HCT116 (cell line): ENCODE results near the gene LTC4S. TPM values are rescaled to one million over a fixed set of nuclear protein-coding genes. Genes with fewer than 3 reads are reported as not detected.

ENCODE experiments used
- ATAC-seq: fragments of 200-7000 bp; cut with Tn5 transposase; 2 replicates; pipeline ENCODE4 v1.9.1; 2020; ENCODE audit warnings: mild to moderate bottlenecking, moderate library complexity
- BruUV-seq: library from RNA; stranded (reverse); fragments of 400-500 nt; replicated peaks from 2 replicates; lab custom pipeline; 2021; lab: Mats Ljungman, UMichigan
- CTCF ChIA-PET: fragments of 300-600 bp; sonication (Branson Sonifier 250); formaldehyde crosslinking; loops from one replicate; lab custom pipeline; 2021; ENCODE audit warnings: antibody characterized with exemption; lab: Charles Lee
- POLR2A ChIA-PET: fragments of 300-600, 350-600 bp; sonication (Branson Sonifier 250); formaldehyde crosslinking; loops from one replicate; lab custom pipeline; 2021; ENCODE audit warnings: antibody characterized with exemption; lab: Charles Lee
- RAD21 ChIA-PET, 2 experiments: fragments of 300-600 bp; sonication (Branson Sonifier 250); formaldehyde crosslinking; loops; one replicate each; lab custom pipeline; 2023; ENCODE audit warnings: low total read pairs in 2 of 2; ENCODE audit not compliant: uncharacterized antibody in 2 of 2, unreplicated experiment in 2 of 2, low non-redundant PET in 1 of 2; lab: Charles Lee
- DNase-seq: peaks from one replicate; pipeline ENCODE4 v3.0.0-alpha.2; 2010; ENCODE audit warnings: low read depth, low spot score
- H2AFZ ChIP-seq: fragments of 200-600 bp; shearing (Covaris generic), sonication (generic); 2 replicates; pipeline ENCODE4 v1.6.1; 2017; ENCODE audit warnings: low read depth, mixed run types, mixed read lengths, antibody characterized with exemption, low read length; ENCODE audit not compliant: poor library complexity, severe bottlenecking
- H3K27ac ChIP-seq: 2 replicates; pipeline ENCODE4 v1.5.1; 2012; ENCODE audit warnings: low read depth, low read length
- H3K27me3 ChIP-seq: fragments of 200-600 bp; sonication (generic); 2 replicates; pipeline ENCODE4 v1.6.1; 2016; ENCODE audit warnings: mixed run types, low read length, mixed read lengths; ENCODE audit not compliant: insufficient read depth
- H3K36me3 ChIP-seq, 2 experiments: fragments of 200-500 bp in 1 of 2; fragments of 200-600 bp in 1 of 2; sonication (Bioruptor generic) in 1 of 2; sonication (generic) in 1 of 2; 2 replicates each; pipeline versions ENCODE4 v1.5.1 to v1.6.1; 2014 to 2016; ENCODE audit warnings: low read length in 2 of 2, inconsistent platforms in 1 of 2, mixed read lengths in 1 of 2, mixed run types in 1 of 2; ENCODE audit not compliant: insufficient read depth in 2 of 2, control insufficient read depth in 1 of 2
- H3K4me1 ChIP-seq, 2 experiments: fragments of 200-600 bp in 1 of 2; sonication (generic) in 1 of 2; 2 replicates each; pipeline versions ENCODE4 v1.5.1 to v1.6.1; 2012 to 2017; ENCODE audit warnings: low read length in 2 of 2, inconsistent platforms in 1 of 2, mild to moderate bottlenecking in 1 of 2, mixed read lengths in 1 of 2, mixed run types in 1 of 2, moderate library complexity in 1 of 2; ENCODE audit not compliant: insufficient read depth in 2 of 2, control insufficient read depth in 1 of 2
- H3K4me2 ChIP-seq: fragments of 200-600 bp; sonication (generic); 2 replicates; pipeline ENCODE4 v1.6.1; 2017; ENCODE audit warnings: mixed run types, low read length, mixed read lengths
- H3K4me3 ChIP-seq, 2 experiments: fragments of 200-600 bp in 1 of 2; sonication (generic) in 1 of 2; replicated peaks in 1 of 2; 2 replicates each; pipeline ENCODE4 v1.5.1; 2011 to 2016; ENCODE audit warnings: low read length in 2 of 2, control low read depth in 1 of 2, low read depth in 1 of 2, mild to moderate bottlenecking in 1 of 2, mixed read lengths in 1 of 2, mixed run types in 1 of 2
- H3K79me2 ChIP-seq: fragments of 200-600 bp; sonication (generic); 2 replicates; pipeline ENCODE4 v1.6.1; 2017; ENCODE audit warnings: mild to moderate bottlenecking, mixed run types, low read length, moderate library complexity, mixed read lengths; ENCODE audit not compliant: insufficient read depth
- H3K9ac ChIP-seq: fragments of 200-600 bp; sonication (generic); 2 replicates; pipeline ENCODE4 v1.6.1; 2016; ENCODE audit warnings: low read length, mixed read lengths
- H3K9me2 ChIP-seq: fragments of 200-600 bp; sonication (generic), shearing (Covaris generic); 2 replicates; pipeline ENCODE4 v1.6.1; 2017; ENCODE audit warnings: mixed run types, mild to moderate bottlenecking, moderate library complexity; ENCODE audit not compliant: insufficient read depth
- H3K9me3 ChIP-seq, 2 experiments: fragments of 200-500 bp in 1 of 2; fragments of 200-600 bp in 1 of 2; sonication (Bioruptor generic) in 1 of 2; sonication (generic) in 1 of 2; 2 replicates each; pipeline ENCODE4 v1.6.1; 2014 to 2017; ENCODE audit warnings: low read length in 2 of 2, mixed read lengths in 2 of 2, inconsistent platforms in 1 of 2, low read depth in 1 of 2, mild to moderate bottlenecking in 1 of 2, mixed run types in 1 of 2, moderate library complexity in 1 of 2; ENCODE audit not compliant: control insufficient read depth in 1 of 2, insufficient read depth in 1 of 2
- H4K20me1 ChIP-seq: fragments of 200-600 bp; sonication (generic), shearing (Covaris generic); 2 replicates; pipeline ENCODE4 v1.6.1; 2017; ENCODE audit warnings: mixed run types, mild to moderate bottlenecking, moderate library complexity; ENCODE audit not compliant: insufficient read depth
- CBX3 ChIP-seq: IDR thresholded peaks from 2 replicates; pipeline ENCODE4 v1.6.1; 2012; ENCODE audit warnings: low read depth
- CEBPB ChIP-seq: IDR thresholded peaks from 2 replicates; pipeline ENCODE4 v1.6.1; 2012; ENCODE audit warnings: low read depth
- EGR1 ChIP-seq: IDR thresholded peaks from 2 replicates; pipeline ENCODE4 v1.6.1; 2012; ENCODE audit warnings: low read depth
- ELF1 ChIP-seq: IDR thresholded peaks from 2 replicates; pipeline ENCODE4 v1.6.1; 2012; ENCODE audit warnings: low read depth, borderline replicate concordance
- EZH2phosphoT487 ChIP-seq: fragments of 200-600 bp; IDR thresholded peaks from 2 replicates; pipeline ENCODE4 v1.6.1; 2018; ENCODE audit warnings: antibody characterized with exemption, borderline replicate concordance
- JUND ChIP-seq: IDR thresholded peaks from 2 replicates; pipeline ENCODE4 v1.6.1; 2012
- POLR2A ChIP-seq: IDR thresholded peaks from 2 replicates; pipeline ENCODE4 v1.7.0; 2011; ENCODE audit warnings: borderline replicate concordance; ENCODE audit not compliant: insufficient read depth, insufficient read length; ENCODE audit errors: extremely low read depth
- POLR2AphosphoS5 ChIP-seq: IDR thresholded peaks from 2 replicates; pipeline ENCODE4 v1.6.1; 2011; ENCODE audit warnings: mild to moderate bottlenecking, low read depth, low read length, moderate library complexity
- SIN3A ChIP-seq: IDR thresholded peaks from 2 replicates; pipeline ENCODE4 v1.6.1; 2012; ENCODE audit warnings: low read depth
- SRF ChIP-seq: IDR thresholded peaks from 2 replicates; pipeline ENCODE4 v1.6.1; 2012; ENCODE audit warnings: low read depth
- YY1 ChIP-seq: IDR thresholded peaks from 2 replicates; pipeline ENCODE4 v1.6.1; 2011; ENCODE audit warnings: low read length, low read depth, moderate library complexity, mild to moderate bottlenecking; ENCODE audit not compliant: insufficient replicate concordance; ENCODE audit errors: extremely low read depth
- ZFX ChIP-seq: fragments of 450-650 bp; IDR thresholded peaks from 2 replicates; pipeline ENCODE4 v1.6.1; 2017
- ZNF274 ChIP-seq: fragments of 200-500 bp; sonication (Bioruptor generic); IDR thresholded peaks from 2 replicates; pipeline ENCODE4 v1.6.1; 2014; ENCODE audit warnings: mild to moderate bottlenecking, low read depth, low read length, inconsistent platforms
- intact Hi-C: fragments of 100-400 bp; cut with micrococcal nuclease; formaldehyde crosslinking; loops from 2 replicates; pipeline ENCODE4 v1.10.0; 2022
- total RNA-seq: library from RNA; stranded (reverse); gene quantifications from one replicate; pipeline ENCODE4 v1.2.1, GENCODE V29; 2021; ENCODE audit not compliant: unreplicated experiment
- TF ChIP-seq, protein P1 (sequence below): IDR thresholded peaks from 2 replicates; pipeline ENCODE4 v1.6.1; 2012; ENCODE audit warnings: low read depth
- TF ChIP-seq, protein P2 (sequence below): IDR thresholded peaks from 2 replicates; pipeline ENCODE4 v1.6.1; 2011; ENCODE audit warnings: mild to moderate bottlenecking, low read length, moderate library complexity; ENCODE audit not compliant: insufficient replicate concordance; ENCODE audit errors: extremely low read depth
- TF ChIP-seq, protein P3 (sequence below): IDR thresholded peaks from 2 replicates; pipeline ENCODE4 v1.6.1; 2012
- TF ChIP-seq, protein P4 (sequence below), 3 experiments: fragments of 200-600 bp in 1 of 3; sonication (generic) in 1 of 3; IDR thresholded peaks in 2 of 3; conservative IDR thresholded peaks in 1 of 3; 2 replicates each; pipeline ENCODE4 v1.5.1; 2012 to 2017; ENCODE audit warnings: low read depth in 2 of 3, low read length in 2 of 3, antibody characterized with exemption in 1 of 3, borderline replicate concordance in 1 of 3, control low read depth in 1 of 3, mild to moderate bottlenecking in 1 of 3, mixed read lengths in 1 of 3, mixed run types in 1 of 3, moderate library complexity in 1 of 3; ENCODE audit not compliant: insufficient read depth in 1 of 3

LTC4S gene
- total RNA-seq, 1 experiment from 2014 or later: 5.0 TPM

DNA sequence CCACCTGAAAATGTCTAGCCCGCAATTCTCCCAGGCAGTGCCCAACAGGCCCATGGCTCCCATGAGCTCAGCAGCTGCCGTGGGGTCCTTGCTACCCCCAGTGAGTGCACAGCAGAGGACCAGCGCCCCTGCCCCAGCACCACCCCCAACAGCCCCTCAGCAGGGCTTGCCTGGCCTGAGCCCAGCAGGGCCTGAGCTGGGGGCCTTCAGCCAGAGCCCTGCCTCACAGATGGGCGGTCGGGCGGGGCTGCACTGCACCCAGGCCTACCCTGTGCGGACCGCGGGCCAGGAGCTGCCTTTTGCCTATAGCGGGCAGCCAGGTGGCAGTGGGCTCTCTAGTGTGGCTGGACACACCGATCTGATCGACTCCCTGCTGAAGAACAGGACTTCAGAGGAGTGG, 19.3 kb upstream of the LTC4S start:
- no peaks in the 10 kb centered on the region for H4K20me1 ChIP-seq
- H3K79me2 ChIP-seq: no peaks in the 10 kb centered on the region
- H3K27me3 ChIP-seq: no peaks in the 10 kb centered on the region
- H3K4me1 ChIP-seq: no peaks in the 10 kb centered on the region
- DNase-seq (no peak), ATAC-seq (no peak)
- no peak overlapping the region for H3K4me2 ChIP-seq
- intact Hi-C loops: no loop called here
- ChIA-PET RAD21 (no interaction called here), CTCF (no interaction called here), POLR2A (no interaction called here)
- peaks cover 27 to 29% of the 10 kb centered on the region in 2 experiments; a peak in 2 of 4 replicates for H3K36me3 ChIP-seq
- no peaks in the 10 kb centered on the region for H3K9me3 ChIP-seq
- no peak overlapping the region for H3K9ac ChIP-seq
- TF ChIP-seq, protein P1, sequence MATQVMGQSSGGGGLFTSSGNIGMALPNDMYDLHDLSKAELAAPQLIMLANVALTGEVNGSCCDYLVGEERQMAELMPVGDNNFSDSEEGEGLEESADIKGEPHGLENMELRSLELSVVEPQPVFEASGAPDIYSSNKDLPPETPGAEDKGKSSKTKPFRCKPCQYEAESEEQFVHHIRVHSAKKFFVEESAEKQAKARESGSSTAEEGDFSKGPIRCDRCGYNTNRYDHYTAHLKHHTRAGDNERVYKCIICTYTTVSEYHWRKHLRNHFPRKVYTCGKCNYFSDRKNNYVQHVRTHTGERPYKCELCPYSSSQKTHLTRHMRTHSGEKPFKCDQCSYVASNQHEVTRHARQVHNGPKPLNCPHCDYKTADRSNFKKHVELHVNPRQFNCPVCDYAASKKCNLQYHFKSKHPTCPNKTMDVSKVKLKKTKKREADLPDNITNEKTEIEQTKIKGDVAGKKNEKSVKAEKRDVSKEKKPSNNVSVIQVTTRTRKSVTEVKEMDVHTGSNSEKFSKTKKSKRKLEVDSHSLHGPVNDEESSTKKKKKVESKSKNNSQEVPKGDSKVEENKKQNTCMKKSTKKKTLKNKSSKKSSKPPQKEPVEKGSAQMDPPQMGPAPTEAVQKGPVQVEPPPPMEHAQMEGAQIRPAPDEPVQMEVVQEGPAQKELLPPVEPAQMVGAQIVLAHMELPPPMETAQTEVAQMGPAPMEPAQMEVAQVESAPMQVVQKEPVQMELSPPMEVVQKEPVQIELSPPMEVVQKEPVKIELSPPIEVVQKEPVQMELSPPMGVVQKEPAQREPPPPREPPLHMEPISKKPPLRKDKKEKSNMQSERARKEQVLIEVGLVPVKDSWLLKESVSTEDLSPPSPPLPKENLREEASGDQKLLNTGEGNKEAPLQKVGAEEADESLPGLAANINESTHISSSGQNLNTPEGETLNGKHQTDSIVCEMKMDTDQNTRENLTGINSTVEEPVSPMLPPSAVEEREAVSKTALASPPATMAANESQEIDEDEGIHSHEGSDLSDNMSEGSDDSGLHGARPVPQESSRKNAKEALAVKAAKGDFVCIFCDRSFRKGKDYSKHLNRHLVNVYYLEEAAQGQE: no peak
- no peak for TF ChIP-seq SIN3A
- TF ChIP-seq EZH2phosphoT487: no peak
- no peak for TF ChIP-seq ZNF274
- TF ChIP-seq, protein P2, sequence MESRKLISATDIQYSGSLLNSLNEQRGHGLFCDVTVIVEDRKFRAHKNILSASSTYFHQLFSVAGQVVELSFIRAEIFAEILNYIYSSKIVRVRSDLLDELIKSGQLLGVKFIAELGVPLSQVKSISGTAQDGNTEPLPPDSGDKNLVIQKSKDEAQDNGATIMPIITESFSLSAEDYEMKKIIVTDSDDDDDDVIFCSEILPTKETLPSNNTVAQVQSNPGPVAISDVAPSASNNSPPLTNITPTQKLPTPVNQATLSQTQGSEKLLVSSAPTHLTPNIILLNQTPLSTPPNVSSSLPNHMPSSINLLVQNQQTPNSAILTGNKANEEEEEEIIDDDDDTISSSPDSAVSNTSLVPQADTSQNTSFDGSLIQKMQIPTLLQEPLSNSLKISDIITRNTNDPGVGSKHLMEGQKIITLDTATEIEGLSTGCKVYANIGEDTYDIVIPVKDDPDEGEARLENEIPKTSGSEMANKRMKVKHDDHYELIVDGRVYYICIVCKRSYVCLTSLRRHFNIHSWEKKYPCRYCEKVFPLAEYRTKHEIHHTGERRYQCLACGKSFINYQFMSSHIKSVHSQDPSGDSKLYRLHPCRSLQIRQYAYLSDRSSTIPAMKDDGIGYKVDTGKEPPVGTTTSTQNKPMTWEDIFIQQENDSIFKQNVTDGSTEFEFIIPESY: no peak
- TF ChIP-seq ZFX: no peak
- TF ChIP-seq ELF1: no peak
- TF ChIP-seq, protein P3, sequence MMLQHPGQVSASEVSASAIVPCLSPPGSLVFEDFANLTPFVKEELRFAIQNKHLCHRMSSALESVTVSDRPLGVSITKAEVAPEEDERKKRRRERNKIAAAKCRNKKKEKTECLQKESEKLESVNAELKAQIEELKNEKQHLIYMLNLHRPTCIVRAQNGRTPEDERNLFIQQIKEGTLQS: no peak
- TF ChIP-seq CBX3: no peak
- TF ChIP-seq POLR2A: no peak
- TF ChIP-seq, protein P4, sequence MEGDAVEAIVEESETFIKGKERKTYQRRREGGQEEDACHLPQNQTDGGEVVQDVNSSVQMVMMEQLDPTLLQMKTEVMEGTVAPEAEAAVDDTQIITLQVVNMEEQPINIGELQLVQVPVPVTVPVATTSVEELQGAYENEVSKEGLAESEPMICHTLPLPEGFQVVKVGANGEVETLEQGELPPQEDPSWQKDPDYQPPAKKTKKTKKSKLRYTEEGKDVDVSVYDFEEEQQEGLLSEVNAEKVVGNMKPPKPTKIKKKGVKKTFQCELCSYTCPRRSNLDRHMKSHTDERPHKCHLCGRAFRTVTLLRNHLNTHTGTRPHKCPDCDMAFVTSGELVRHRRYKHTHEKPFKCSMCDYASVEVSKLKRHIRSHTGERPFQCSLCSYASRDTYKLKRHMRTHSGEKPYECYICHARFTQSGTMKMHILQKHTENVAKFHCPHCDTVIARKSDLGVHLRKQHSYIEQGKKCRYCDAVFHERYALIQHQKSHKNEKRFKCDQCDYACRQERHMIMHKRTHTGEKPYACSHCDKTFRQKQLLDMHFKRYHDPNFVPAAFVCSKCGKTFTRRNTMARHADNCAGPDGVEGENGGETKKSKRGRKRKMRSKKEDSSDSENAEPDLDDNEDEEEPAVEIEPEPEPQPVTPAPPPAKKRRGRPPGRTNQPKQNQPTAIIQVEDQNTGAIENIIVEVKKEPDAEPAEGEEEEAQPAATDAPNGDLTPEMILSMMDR (IDR thresholded peaks at IDR 0.05 in 2 of 3, conservative IDR thresholded peaks at IDR 0.05 in 1 of 3; ENCODE audit: borderline replicate concordance in 1 of 3, insufficient read depth in 1 of 3, low read depth in 2 of 3, low read length in 2 of 3): no peak
- TF ChIP-seq POLR2AphosphoS5: no peak
- TF ChIP-seq JUND: no peak
- TF ChIP-seq YY1: no peak
- TF ChIP-seq EGR1: no peak
- no peak for TF ChIP-seq CEBPB
- no peak for TF ChIP-seq SRF
- H3K9me2 ChIP-seq: no peaks in the 10 kb centered on the region
- no TSS peak for BruUV-seq
- no peak overlapping the region for H3K4me3 ChIP-seq
- no peak overlapping the region for H2AFZ ChIP-seq
- no peak overlapping the region for H3K27ac ChIP-seq
